Measurements from ENCODE around the gene FLNB. TPM values are rescaled to one million over a fixed set of nuclear protein-coding genes. Genes with fewer than 3 reads are reported as not detected.
A peak's percentile ranks its signal among the peaks of the same experiment; 100 is the strongest.

Gene FLNB
- total RNA-seq, 2 experiments from 2014 or later = 26.3 to 28.4 TPM

- no peak for TF ChIP-seq CTCF (IDR thresholded peaks at IDR 0.05)
- peaks cover 14% of the 10 kb centered on the region for H3K4me1 Mint-ChIP-seq (ENCODE audit: low read depth)
- ChIA-PET POLR2A (interaction anchor here (1.3 kb wide), 1 partner anchor 8 kb away, joined by 4 read pairs; no protein-coding TSS in a partner anchor), CTCF (interaction anchor here (0.7 to 1.5 kb wide), 5 partner anchors 8 to 115 kb away, joined by 3 to 8 read pairs (median 4); no protein-coding TSS in a partner anchor)
- ATAC-seq (no peak), DNase-seq (no peak)
- H3K9me3 Mint-ChIP-seq = peaks cover 3% of the 10 kb centered on the region
- H3K27me3 Mint-ChIP-seq = peaks cover 9% of the 10 kb centered on the region
- intact Hi-C loops (cut with micrococcal nuclease) = no loop called here
- H3K36me3 Mint-ChIP-seq (ENCODE audit: low read depth) = peaks cover 1% of the 10 kb centered on the region
- H3K27ac Mint-ChIP-seq = no peak overlapping the region
- no peak overlapping the region for H3K4me3 Mint-ChIP-seq
Measured at GRCh38 chr3:58205981-58206380, 197.8 kb downstream of the FLNB start.

GRCh38 chr3:58206406-58207011 lies 198.3 kb downstream of the FLNB start:
- TF ChIP-seq CTCF (IDR thresholded peaks at IDR 0.05) = no peak
- H3K27me3 Mint-ChIP-seq = peaks cover 13% of the 10 kb centered on the region
- ATAC-seq (peak; percentile 95), DNase-seq (peak; percentile 64)
- H3K4me3 Mint-ChIP-seq = no peak overlapping the region
- POLR2A ChIA-PET = no interaction called here
- H3K4me1 Mint-ChIP-seq (ENCODE audit: low read depth) = peaks cover 14% of the 10 kb centered on the region
- no peak overlapping the region for H3K27ac Mint-ChIP-seq
- H3K9me3 Mint-ChIP-seq = peaks cover 1% of the 10 kb centered on the region
- intact Hi-C loops (cut with micrococcal nuclease) = no loop called here
- peaks cover 1% of the 10 kb centered on the region for H3K36me3 Mint-ChIP-seq (ENCODE audit: low read depth)
- CTCF ChIA-PET = interaction anchor here (0.8 to 1.2 kb wide), 3 partner anchors 8 to 10 kb away, joined by 3 read pairs; no protein-coding TSS in a partner anchor

- Mint-ChIP-seq H3K4me3 (no peak overlapping the region), H3K9me3 (no peaks in the 10 kb centered on the region), H3K27me3 (peaks cover 11% of the 10 kb centered on the region), H3K4me1 (ENCODE audit: low read depth) (peaks cover 14% of the 10 kb centered on the region), H3K36me3 (ENCODE audit: low read depth) (peaks cover 1% of the 10 kb centered on the region), H3K27ac (no peak overlapping the region)
- TF ChIP-seq CTCF (IDR thresholded peaks at IDR 0.05) = no peak
- ATAC-seq (no peak), DNase-seq (no peak)
- CTCF ChIA-PET = interaction anchor here (0.6 to 2.0 kb wide), 4 partner anchors 9 to 92 kb away, joined by 3 to 7 read pairs (median 3); no protein-coding TSS in a partner anchor
- intact Hi-C loops (cut with micrococcal nuclease) = no loop called here
- POLR2A ChIA-PET = no interaction called here
Measured at GRCh38 chr3:58207954-58208353, 199.7 kb downstream of the FLNB start.

- CTCF ChIA-PET = no interaction called here
- Mint-ChIP-seq H3K4me3 (no peak overlapping the region), H3K27ac (no peak overlapping the region), H3K4me1 (ENCODE audit: low read depth) (peaks cover 25% of the 10 kb centered on the region), H3K36me3 (ENCODE audit: low read depth) (no peaks in the 10 kb centered on the region), H3K27me3 (peaks cover 8% of the 10 kb centered on the region), H3K9me3 (no peaks in the 10 kb centered on the region)
- ATAC-seq (no peak), DNase-seq (no peak)
- intact Hi-C loops (cut with micrococcal nuclease) = no loop called here
- POLR2A ChIA-PET = interaction anchor here (0.9 to 1.6 kb wide), 2 partner anchors 9 to 86 kb away, joined by 3 read pairs; no protein-coding TSS in a partner anchor
- peak; percentile 32 for TF ChIP-seq CTCF (IDR thresholded peaks at IDR 0.05)
Measured at GRCh38 chr3:58209933-58210332, 201.7 kb downstream of the FLNB start.

- ATAC-seq = no peak
- H3K27me3 Mint-ChIP-seq = peaks cover 10% of the 10 kb centered on the region
- H3K4me1 Mint-ChIP-seq (ENCODE audit: low read depth) = peaks cover 34% of the 10 kb centered on the region
- no peak within 1 kb of the TSS for H3K4me3 Mint-ChIP-seq
- intact Hi-C loops (cut with micrococcal nuclease) = no loop called here
- TF ChIP-seq CTCF (IDR thresholded peaks at IDR 0.05) = no peak
- ChIA-PET POLR2A (interaction anchor here (0.9 to 1.6 kb wide), 2 partner anchors 10 to 85 kb away, joined by 3 read pairs; no protein-coding TSS in a partner anchor), CTCF (interaction anchor here (9.8 kb wide), 1 partner anchor 26 kb away, joined by 264 read pairs; no protein-coding TSS in a partner anchor)
- no peak within 1 kb of the TSS for H3K27ac Mint-ChIP-seq
- no peak for DNase-seq
- no peaks in the 10 kb centered on the region for H3K9me3 Mint-ChIP-seq
- H3K36me3 Mint-ChIP-seq (ENCODE audit: low read depth) = no peaks in the 10 kb centered on the region
Measured at GRCh38 chr3:58210761-58211460, 202.7 kb downstream of the FLNB start, which contains the start of gene DNASE1L3. Gene DNASE1L3, minus strand, starts transcription at chr3:58210972. Its CDS starts 66 bp downstream, at chr3:58210906.
